HepG2 (cell line): ENCODE results near the gene ZNF184. TPM values are rescaled to one million over a fixed set of nuclear protein-coding genes. Genes with fewer than 3 reads are reported as not detected.
A peak's percentile ranks its signal among the peaks of the same experiment; 100 is the strongest.

ENCODE experiments used
- ADNP ChIP-seq: sonication (generic); formaldehyde crosslinking; IDR thresholded peaks from 2 replicates; pipeline ENCODE4 v1.4.0; 2020; ENCODE audit warnings: missing genetic modification reagents
- FOSL2 ChIP-seq: sonication (generic); formaldehyde crosslinking; IDR thresholded peaks from 2 replicates; pipeline ENCODE4 v1.4.0; 2020; ENCODE audit warnings: missing genetic modification reagents
- HCFC1 ChIP-seq: fragments of 150-350 bp; IDR thresholded peaks from 2 replicates; pipeline ENCODE4 v1.6.1; 2014; ENCODE audit warnings: low read depth, low read length
- KMT2B ChIP-seq: IDR thresholded peaks from 2 replicates; pipeline ENCODE4 v1.6.1; 2016; ENCODE audit warnings: missing genetic modification reagents, missing compliant biosample characterization
- PAWR ChIP-seq: sonication (generic); formaldehyde crosslinking; IDR thresholded peaks from 2 replicates; pipeline ENCODE4 v1.4.0; 2020; ENCODE audit warnings: missing genetic modification reagents, mild to moderate bottlenecking, borderline replicate concordance
- PCBP1 ChIP-seq: fragments of 200-400 bp; formaldehyde crosslinking; IDR thresholded peaks from 2 replicates; pipeline ENCODE4 v1.6.1; 2017; ENCODE audit warnings: mild to moderate bottlenecking, low read depth, low read length, borderline replicate concordance
- PRPF4 ChIP-seq: fragments of 200-400 bp; formaldehyde crosslinking; IDR thresholded peaks from 2 replicates; pipeline ENCODE4 v1.6.1; 2016; ENCODE audit warnings: low read length, low read depth; ENCODE audit not compliant: poor library complexity, severe bottlenecking
- REL ChIP-seq: sonication (generic); formaldehyde crosslinking; conservative IDR thresholded peaks from 2 replicates; pipeline ENCODE4 v1.8.0; 2022; ENCODE audit warnings: mild to moderate bottlenecking, missing genetic modification reagents, moderate library complexity
- SALL2 ChIP-seq: sonication (generic); formaldehyde crosslinking; IDR thresholded peaks from 2 replicates; pipeline ENCODE4 v1.8.1; 2023; ENCODE audit warnings: mild to moderate bottlenecking, missing genetic modification reagents, inconsistent platforms
- SPEN ChIP-seq: sonication (generic); formaldehyde crosslinking; IDR thresholded peaks from 2 replicates; pipeline ENCODE4 v1.5.1; 2020; ENCODE audit warnings: low read depth, mild to moderate bottlenecking, missing genetic modification reagents
- SUZ12 ChIP-seq: fragments of 150-350 bp; IDR thresholded peaks from 2 replicates; pipeline ENCODE4 v1.6.1; 2014; ENCODE audit warnings: low read depth, low read length
- SYNCRIP ChIP-seq: fragments of 200-400 bp; formaldehyde crosslinking; IDR thresholded peaks from 2 replicates; pipeline ENCODE4 v1.6.1; 2018; ENCODE audit warnings: mild to moderate bottlenecking, low read depth, low read length; ENCODE audit not compliant: insufficient read depth
- TBL1XR1 ChIP-seq: fragments of 150-350 bp; IDR thresholded peaks from 2 replicates; pipeline ENCODE4 v1.6.1; 2014; ENCODE audit warnings: borderline replicate concordance, low read length; ENCODE audit not compliant: partially characterized antibody
- ZBTB38 ChIP-seq: sonication (generic); formaldehyde crosslinking; IDR thresholded peaks from 2 replicates; pipeline ENCODE4 v1.5.1; 2020; ENCODE audit warnings: mild to moderate bottlenecking, missing genetic modification reagents
- ZBTB8A ChIP-seq: sonication (generic); formaldehyde crosslinking; IDR thresholded peaks from 2 replicates; pipeline ENCODE4 v1.4.0; 2020; ENCODE audit warnings: mild to moderate bottlenecking, low read depth, missing genetic modification reagents, borderline replicate concordance
- ZNF225 ChIP-seq: sonication (generic); formaldehyde crosslinking; IDR thresholded peaks from 2 replicates; pipeline ENCODE4 v1.4.0; 2020; ENCODE audit warnings: mild to moderate bottlenecking, missing genetic modification reagents
- ZNF230 ChIP-seq: sonication (generic); formaldehyde crosslinking; IDR thresholded peaks from 2 replicates; pipeline ENCODE4 v1.4.0; 2020; ENCODE audit warnings: mild to moderate bottlenecking, missing genetic modification reagents
- ZNF543 ChIP-seq: sonication (generic); formaldehyde crosslinking; IDR thresholded peaks from 2 replicates; pipeline ENCODE4 v1.4.0; 2020; ENCODE audit warnings: mild to moderate bottlenecking, missing genetic modification reagents
- ZNF713 ChIP-seq: sonication (generic); formaldehyde crosslinking; IDR thresholded peaks from 2 replicates; pipeline ENCODE4 v1.4.0; 2020; ENCODE audit warnings: mild to moderate bottlenecking, missing genetic modification reagents
- ZNF792 ChIP-seq: IDR thresholded peaks from 2 replicates; pipeline ENCODE4 v1.6.1; 2016
- polyA plus RNA-seq, 8 experiments: library from polyadenylated mRNA; depleted of rRNA in 3 of 8; stranded (reverse) in 7 of 8; unstranded in 1 of 8; fragments of >200 nt; fragmentation: Illumina TruSeq in 4 of 8; extraction: Trizol in 4 of 8; gene quantifications; 2 replicates each; pipeline versions ENCODE4 v1.2.1 to v1.2.3, GENCODE V29; 2011 to 2016; ENCODE audit warnings: low read depth in 4 of 8, missing spikeins in 1 of 8, mixed read lengths in 1 of 8; ENCODE audit not compliant: insufficient read depth in 1 of 8
- total RNA-seq, 5 experiments: library from RNA; depleted of rRNA; stranded (reverse); fragments of >200 nt; fragmentation: Illumina TruSeq; extraction: Trizol; gene quantifications; 2 replicates each; pipeline ENCODE4 v1.2.3, GENCODE V29; 2016; ENCODE audit warnings: low read depth in 1 of 5
- TF ChIP-seq, protein P1 (sequence below): sonication (generic); formaldehyde crosslinking; IDR thresholded peaks from 2 replicates; pipeline ENCODE4 v1.4.0; 2020; ENCODE audit warnings: missing genetic modification reagents
- TF ChIP-seq, protein P2 (sequence below): sonication (generic); formaldehyde crosslinking; IDR thresholded peaks from 2 replicates; pipeline ENCODE4 v1.8.0; 2022; ENCODE audit warnings: mild to moderate bottlenecking, missing genetic modification reagents
- TF ChIP-seq, protein P3 (sequence below): sonication (generic); formaldehyde crosslinking; IDR thresholded peaks from 2 replicates; pipeline ENCODE4 v1.8.0; 2022; ENCODE audit warnings: missing genetic modification reagents, low read depth, mild to moderate bottlenecking, borderline replicate concordance
- TF ChIP-seq, protein P4 (sequence below): sonication (generic); formaldehyde crosslinking; IDR thresholded peaks from 2 replicates; pipeline ENCODE4 v1.9.0; 2021; ENCODE audit warnings: missing genetic modification reagents, mild to moderate bottlenecking, borderline replicate concordance

Gene ZNF184
- total and polyA plus RNA-seq, 2 of the 13 experiments (the other 11 are each of a cell fraction or from before 2014, with no cell fraction given) = 2.1 to 10.1 TPM

DNA sequence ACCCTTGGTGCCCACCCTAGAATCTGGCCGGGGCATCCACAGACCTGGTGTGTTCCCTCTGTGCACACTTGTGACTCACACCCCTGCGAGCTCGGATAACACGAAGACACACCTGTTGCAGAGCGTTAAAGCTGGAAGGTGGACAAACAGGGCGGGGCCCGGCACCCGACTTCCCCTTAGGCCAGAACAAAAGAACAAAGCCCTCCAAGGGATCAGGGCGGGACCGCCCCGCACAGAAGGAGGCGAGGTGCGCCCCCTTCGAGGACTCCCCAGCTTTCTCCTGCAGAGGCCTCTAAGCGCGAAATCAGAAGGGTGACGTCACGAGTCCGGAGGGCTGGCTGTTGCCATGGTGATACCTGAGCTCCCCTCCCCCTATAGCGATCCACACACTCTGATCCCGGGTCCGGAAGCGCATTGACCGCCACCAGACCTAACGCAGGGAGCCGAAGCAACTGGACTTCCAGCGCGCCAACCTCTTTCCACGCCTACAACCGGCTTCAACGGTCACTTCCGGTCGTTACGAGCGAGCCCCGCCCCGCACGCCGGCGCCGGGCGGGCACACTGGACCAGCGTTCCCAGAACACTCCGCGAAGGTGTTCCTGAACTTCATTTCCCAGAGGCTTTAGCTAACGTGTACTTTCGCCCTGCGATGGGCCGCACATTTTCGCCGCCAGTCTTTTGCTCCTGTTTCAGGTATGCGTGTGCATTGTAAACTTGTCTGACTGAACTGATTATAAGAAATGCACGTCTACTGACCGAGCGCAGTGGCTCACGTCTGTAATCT is at the start of gene ZNF184 (continued):
- TF ChIP-seq, protein P1, sequence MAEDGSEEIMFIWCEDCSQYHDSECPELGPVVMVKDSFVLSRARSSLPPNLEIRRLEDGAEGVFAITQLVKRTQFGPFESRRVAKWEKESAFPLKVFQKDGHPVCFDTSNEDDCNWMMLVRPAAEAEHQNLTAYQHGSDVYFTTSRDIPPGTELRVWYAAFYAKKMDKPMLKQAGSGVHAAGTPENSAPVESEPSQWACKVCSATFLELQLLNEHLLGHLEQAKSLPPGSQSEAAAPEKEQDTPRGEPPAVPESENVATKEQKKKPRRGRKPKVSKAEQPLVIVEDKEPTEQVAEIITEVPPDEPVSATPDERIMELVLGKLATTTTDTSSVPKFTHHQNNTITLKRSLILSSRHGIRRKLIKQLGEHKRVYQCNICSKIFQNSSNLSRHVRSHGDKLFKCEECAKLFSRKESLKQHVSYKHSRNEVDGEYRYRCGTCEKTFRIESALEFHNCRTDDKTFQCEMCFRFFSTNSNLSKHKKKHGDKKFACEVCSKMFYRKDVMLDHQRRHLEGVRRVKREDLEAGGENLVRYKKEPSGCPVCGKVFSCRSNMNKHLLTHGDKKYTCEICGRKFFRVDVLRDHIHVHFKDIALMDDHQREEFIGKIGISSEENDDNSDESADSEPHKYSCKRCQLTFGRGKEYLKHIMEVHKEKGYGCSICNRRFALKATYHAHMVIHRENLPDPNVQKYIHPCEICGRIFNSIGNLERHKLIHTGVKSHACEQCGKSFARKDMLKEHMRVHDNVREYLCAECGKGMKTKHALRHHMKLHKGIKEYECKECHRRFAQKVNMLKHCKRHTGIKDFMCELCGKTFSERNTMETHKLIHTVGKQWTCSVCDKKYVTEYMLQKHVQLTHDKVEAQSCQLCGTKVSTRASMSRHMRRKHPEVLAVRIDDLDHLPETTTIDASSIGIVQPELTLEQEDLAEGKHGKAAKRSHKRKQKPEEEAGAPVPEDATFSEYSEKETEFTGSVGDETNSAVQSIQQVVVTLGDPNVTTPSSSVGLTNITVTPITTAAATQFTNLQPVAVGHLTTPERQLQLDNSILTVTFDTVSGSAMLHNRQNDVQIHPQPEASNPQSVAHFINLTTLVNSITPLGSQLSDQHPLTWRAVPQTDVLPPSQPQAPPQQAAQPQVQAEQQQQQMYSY = peak; percentile 72
- TF ChIP-seq ZNF225 (CRISPR knock-in tag) (peak; percentile 44; the same call in 1 of the 2 replicates), PAWR (peak; percentile 94; the same call in 1 of the 2 replicates), ZBTB8A (CRISPR knock-in tag) (no peak; the same call in 1 of the 2 replicates), SUZ12 (peak; percentile 50), SPEN (peak; percentile 95), TBL1XR1 (no peak), REL (no peak), PRPF4 (no peak), HCFC1 (peak; percentile 80), SALL2 (CRISPR knock-in tag) (peak; percentile 62; the same call in 1 of the 2 replicates), PCBP1 (no peak), ADNP (peak; percentile 53; the same call in 1 of the 2 replicates), SYNCRIP (no peak), ZBTB38 (CRISPR knock-in tag) (peak; percentile 90), ZNF543 (peak; percentile 97), ZNF792 (peak; percentile 97), FOSL2 (CRISPR knock-in tag) (peak; percentile 49), KMT2B (CRISPR knock-in tag) (peak; percentile 95; the same call in 1 of the 2 replicates), ZNF230 (CRISPR knock-in tag) (peak; percentile 86), ZNF713 (CRISPR knock-in tag) (0 out of 2 replicates have a peak, but pooled peaks have one; percentile 38)
- TF ChIP-seq, protein P2, sequence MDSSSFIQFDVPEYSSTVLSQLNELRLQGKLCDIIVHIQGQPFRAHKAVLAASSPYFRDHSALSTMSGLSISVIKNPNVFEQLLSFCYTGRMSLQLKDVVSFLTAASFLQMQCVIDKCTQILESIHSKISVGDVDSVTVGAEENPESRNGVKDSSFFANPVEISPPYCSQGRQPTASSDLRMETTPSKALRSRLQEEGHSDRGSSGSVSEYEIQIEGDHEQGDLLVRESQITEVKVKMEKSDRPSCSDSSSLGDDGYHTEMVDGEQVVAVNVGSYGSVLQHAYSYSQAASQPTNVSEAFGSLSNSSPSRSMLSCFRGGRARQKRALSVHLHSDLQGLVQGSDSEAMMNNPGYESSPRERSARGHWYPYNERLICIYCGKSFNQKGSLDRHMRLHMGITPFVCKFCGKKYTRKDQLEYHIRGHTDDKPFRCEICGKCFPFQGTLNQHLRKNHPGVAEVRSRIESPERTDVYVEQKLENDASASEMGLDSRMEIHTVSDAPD = peak; percentile 75; the same call in 1 of the 2 replicates
- TF ChIP-seq, protein P3, sequence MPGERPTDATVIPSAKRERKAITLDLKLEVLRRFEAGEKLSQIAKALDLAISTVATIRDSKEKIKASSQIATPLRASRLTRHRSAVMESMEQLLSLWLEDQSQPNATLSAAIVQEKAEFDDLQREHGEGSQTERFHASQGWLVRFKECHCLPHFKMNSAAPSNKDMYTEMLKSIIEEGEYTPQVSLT (CRISPR knock-in tag) = no peak; the same call in 1 of the 2 replicates
- TF ChIP-seq, protein P4, sequence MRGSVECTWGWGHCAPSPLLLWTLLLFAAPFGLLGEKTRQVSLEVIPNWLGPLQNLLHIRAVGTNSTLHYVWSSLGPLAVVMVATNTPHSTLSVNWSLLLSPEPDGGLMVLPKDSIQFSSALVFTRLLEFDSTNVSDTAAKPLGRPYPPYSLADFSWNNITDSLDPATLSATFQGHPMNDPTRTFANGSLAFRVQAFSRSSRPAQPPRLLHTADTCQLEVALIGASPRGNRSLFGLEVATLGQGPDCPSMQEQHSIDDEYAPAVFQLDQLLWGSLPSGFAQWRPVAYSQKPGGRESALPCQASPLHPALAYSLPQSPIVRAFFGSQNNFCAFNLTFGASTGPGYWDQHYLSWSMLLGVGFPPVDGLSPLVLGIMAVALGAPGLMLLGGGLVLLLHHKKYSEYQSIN = no peak
